Keratinocyte (primary cell): ENCODE results near the gene LAMA2. TPM values are rescaled to one million over a fixed set of nuclear protein-coding genes. Genes with fewer than 3 reads are reported as not detected.

Experiments
- DNase-seq: peaks from one replicate; pipeline ENCODE4 v3.0.0-alpha.2; 2011; ENCODE audit warnings: low read depth, missing footprints, low spot score
- FAIRE-seq: peaks from 2 replicates; lab custom pipeline; 2011; peaks lifted over from hg19 to GRCh38; lab: Jason Lieb, UNC
- H2AFZ ChIP-seq: 2 replicates; pipeline ENCODE4 v1.6.0; 2012; ENCODE audit warnings: low read length, control low read depth, inconsistent platforms; ENCODE audit not compliant: control insufficient read depth
- H3K27ac ChIP-seq: 2 replicates; pipeline ENCODE4 v1.5.1; 2011; ENCODE audit warnings: low read length; ENCODE audit not compliant: control insufficient read depth, insufficient read depth
- H3K27me3 ChIP-seq: 3 replicates; pipeline ENCODE4 v1.6.0; 2011; ENCODE audit warnings: low read length; ENCODE audit not compliant: control insufficient read depth, insufficient read depth; ENCODE audit errors: extremely low read depth
- H3K36me3 ChIP-seq, 2 experiments: 2 replicates in 1 of 2; 3 replicates in 1 of 2; pipeline ENCODE4 v1.5.1; 2011; ENCODE audit warnings: low read length in 2 of 2, mild to moderate bottlenecking in 1 of 2; ENCODE audit not compliant: control insufficient read depth in 2 of 2, insufficient read depth in 2 of 2; ENCODE audit errors: extremely low read depth in 1 of 2
- H3K4me1 ChIP-seq: 3 replicates; pipeline ENCODE4 v1.5.1; 2011; ENCODE audit warnings: low read length; ENCODE audit not compliant: control insufficient read depth, insufficient read depth; ENCODE audit errors: extremely low read depth
- H3K4me2 ChIP-seq: 3 replicates; pipeline ENCODE4 v1.6.0; 2011; ENCODE audit warnings: low read depth, low read length; ENCODE audit not compliant: control insufficient read depth, insufficient read depth; ENCODE audit errors: extremely low read depth
- H3K4me3 ChIP-seq, 3 experiments: fragments of 200-600 bp in 1 of 3; sonication (generic) in 1 of 3; 2 replicates in 2 of 3; 3 replicates in 1 of 3; pipeline ENCODE4 v1.5.1; 2011 to 2016; ENCODE audit warnings: low read length in 3 of 3, mild to moderate bottlenecking in 3 of 3, control low read depth in 2 of 3, inconsistent platforms in 1 of 3, low read depth in 1 of 3, mixed read lengths in 1 of 3, mixed run types in 1 of 3, moderate library complexity in 1 of 3; ENCODE audit not compliant: control insufficient read depth in 2 of 3, insufficient read depth in 2 of 3; ENCODE audit errors: extremely low read depth in 1 of 3
- H3K79me2 ChIP-seq: 2 replicates; pipeline ENCODE4 v1.6.0; 2012; ENCODE audit warnings: low read length; ENCODE audit not compliant: control insufficient read depth, insufficient read depth
- H3K9ac ChIP-seq: 3 replicates; pipeline ENCODE4 v1.6.0; 2011; ENCODE audit warnings: low read length; ENCODE audit not compliant: control insufficient read depth, insufficient read depth; ENCODE audit errors: extremely low read depth
- H3K9me1 ChIP-seq: 3 replicates; pipeline ENCODE4 v1.6.0; 2011; ENCODE audit warnings: low read length; ENCODE audit not compliant: control insufficient read depth, insufficient read depth; ENCODE audit errors: extremely low read depth
- H3K9me3 ChIP-seq: 2 replicates; pipeline ENCODE4 v1.5.1; 2012; ENCODE audit warnings: low read depth, low read length; ENCODE audit not compliant: control insufficient read depth
- H4K20me1 ChIP-seq: 3 replicates; pipeline ENCODE4 v1.6.0; 2011; ENCODE audit warnings: low read length; ENCODE audit not compliant: control insufficient read depth, insufficient read depth; ENCODE audit errors: extremely low read depth
- EZH2 ChIP-seq: IDR thresholded peaks from one replicate; pipeline ENCODE4 v1.6.1; 2012; ENCODE audit warnings: inconsistent platforms, mild to moderate bottlenecking, low read length, moderate library complexity
- dilution Hi-C: fragments of 300-500 bp; cut with MboI; formaldehyde crosslinking; loops from one replicate; pipeline ENCODE4 v1.7.0; 2020; ENCODE audit warnings: low sequenced_read_pairs; ENCODE audit not compliant: extremely low pct_ligation_motif_present
- polyA plus RNA-seq, 5 experiments: library from polyadenylated mRNA; depleted of rRNA in 3 of 5; stranded (reverse) in 3 of 5; stranded (forward) in 1 of 5; unstranded in 1 of 5; fragments of >200 nt; gene quantifications; 1 replicate in 1 of 5; 2 replicates in 3 of 5; 3 replicates in 1 of 5; pipeline versions ENCODE4 v1.2.1 to v1.2.3, GENCODE V29; 2011 to 2012; ENCODE audit warnings: missing spikeins in 2 of 5, low read depth in 1 of 5, low replicate concordance in 1 of 5
- TF ChIP-seq, protein P1 (sequence below), 3 experiments: IDR thresholded peaks in 1 of 3; conservative IDR thresholded peaks in 1 of 3; optimal IDR thresholded peaks in 1 of 3; 2 replicates in 2 of 3; 3 replicates in 1 of 3; pipeline versions ENCODE3 to v1.5.1; 2011; ENCODE audit warnings: low read length in 3 of 3, mild to moderate bottlenecking in 3 of 3, moderate library complexity in 2 of 3, control low read depth in 1 of 3, inconsistent platforms in 1 of 3; ENCODE audit not compliant: insufficient read depth in 2 of 3; ENCODE audit errors: extremely low read depth in 1 of 3

Gene LAMA2
- polyA plus RNA-seq, 1 donor (not counting 4 experiments of a cell fraction or from before 2014, with no cell fraction given): 1.4 TPM

DNA sequence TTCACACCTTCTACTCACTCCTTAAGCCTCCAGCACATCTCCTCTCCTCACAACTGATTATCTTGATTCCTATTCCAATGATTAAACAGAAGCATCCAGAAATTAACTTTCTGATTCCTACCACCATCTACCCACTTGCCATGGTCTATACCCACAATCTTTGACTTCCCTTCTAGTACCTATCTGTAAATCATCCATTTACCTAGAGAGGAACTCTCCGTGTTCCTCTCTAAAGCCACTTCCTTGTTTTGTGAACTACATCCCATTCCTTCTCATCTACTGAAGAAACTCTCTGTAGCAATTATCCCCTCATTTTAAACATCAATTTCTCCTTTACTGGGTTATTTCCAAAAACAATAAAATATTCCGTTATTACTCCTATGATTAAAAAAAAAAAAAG, 659.8 kb downstream of the LAMA2 start:
- Histone ChIP-seq H3K36me3 (peaks cover 2% of the 10 kb centered on the region in 2 experiments), H3K27ac (no peak overlapping the region), H3K9me3 (no peaks in the 10 kb centered on the region), H2AFZ (no peak overlapping the region), H3K27me3 (no peaks in the 10 kb centered on the region), H4K20me1 (no peaks in the 10 kb centered on the region), H3K4me3 (no peak overlapping the region), H3K4me2 (no peak overlapping the region), H3K9me1 (no peaks in the 10 kb centered on the region), H3K9ac (no peak overlapping the region), H3K4me1 (no peaks in the 10 kb centered on the region), H3K79me2 (no peaks in the 10 kb centered on the region)
- no peak for TF ChIP-seq EZH2
- TF ChIP-seq, protein P1, sequence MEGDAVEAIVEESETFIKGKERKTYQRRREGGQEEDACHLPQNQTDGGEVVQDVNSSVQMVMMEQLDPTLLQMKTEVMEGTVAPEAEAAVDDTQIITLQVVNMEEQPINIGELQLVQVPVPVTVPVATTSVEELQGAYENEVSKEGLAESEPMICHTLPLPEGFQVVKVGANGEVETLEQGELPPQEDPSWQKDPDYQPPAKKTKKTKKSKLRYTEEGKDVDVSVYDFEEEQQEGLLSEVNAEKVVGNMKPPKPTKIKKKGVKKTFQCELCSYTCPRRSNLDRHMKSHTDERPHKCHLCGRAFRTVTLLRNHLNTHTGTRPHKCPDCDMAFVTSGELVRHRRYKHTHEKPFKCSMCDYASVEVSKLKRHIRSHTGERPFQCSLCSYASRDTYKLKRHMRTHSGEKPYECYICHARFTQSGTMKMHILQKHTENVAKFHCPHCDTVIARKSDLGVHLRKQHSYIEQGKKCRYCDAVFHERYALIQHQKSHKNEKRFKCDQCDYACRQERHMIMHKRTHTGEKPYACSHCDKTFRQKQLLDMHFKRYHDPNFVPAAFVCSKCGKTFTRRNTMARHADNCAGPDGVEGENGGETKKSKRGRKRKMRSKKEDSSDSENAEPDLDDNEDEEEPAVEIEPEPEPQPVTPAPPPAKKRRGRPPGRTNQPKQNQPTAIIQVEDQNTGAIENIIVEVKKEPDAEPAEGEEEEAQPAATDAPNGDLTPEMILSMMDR (optimal IDR thresholded peaks at IDR 0.05 in 1 of 3, IDR thresholded peaks at IDR 0.05 in 1 of 3, conservative IDR thresholded peaks at IDR 0.05 in 1 of 3; ENCODE audit: extremely low read depth in 1 of 3, insufficient read depth in 2 of 3, low read length in 3 of 3): no peak
- FAIRE-seq (no peak), DNase-seq (no peak)
- dilution Hi-C loops: no loop called here

DNA sequence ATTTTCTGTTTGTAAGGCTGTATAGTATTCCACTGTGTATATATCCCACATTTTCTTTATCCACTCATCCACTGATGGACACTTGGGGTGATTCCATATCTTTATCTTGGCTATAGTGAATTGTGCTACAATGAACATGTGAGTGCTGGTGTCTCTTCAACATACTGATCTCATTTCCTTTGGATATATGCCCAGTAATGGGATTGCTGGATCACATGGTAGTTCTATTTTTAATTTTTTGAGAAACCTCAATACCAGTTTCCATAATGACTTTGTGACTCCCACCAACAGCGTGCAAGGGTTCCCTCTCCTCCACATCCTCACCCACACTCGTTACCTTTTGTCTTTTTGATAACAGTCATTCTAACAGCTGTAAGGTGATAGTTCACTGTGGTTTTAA, 661.0 kb downstream of the LAMA2 start:
- Histone ChIP-seq H3K4me1 (no peaks in the 10 kb centered on the region), H3K4me3 (no peak overlapping the region), H3K27me3 (no peaks in the 10 kb centered on the region), H3K9ac (no peak overlapping the region), H4K20me1 (no peaks in the 10 kb centered on the region), H3K79me2 (no peaks in the 10 kb centered on the region), H3K9me1 (no peaks in the 10 kb centered on the region), H3K36me3 (no peaks in the 10 kb centered on the region), H3K27ac (no peak overlapping the region), H2AFZ (no peak overlapping the region), H3K4me2 (no peak overlapping the region), H3K9me3 (no peaks in the 10 kb centered on the region)
- dilution Hi-C loops: no loop called here
- DNase-seq (no peak), FAIRE-seq (no peak)
- TF ChIP-seq, protein P1 (optimal IDR thresholded peaks at IDR 0.05 in 1 of 3, IDR thresholded peaks at IDR 0.05 in 1 of 3, conservative IDR thresholded peaks at IDR 0.05 in 1 of 3; ENCODE audit: extremely low read depth in 1 of 3, insufficient read depth in 2 of 3, low read length in 3 of 3): no peak
- TF ChIP-seq EZH2: no peak
